GM21786 (cell line): ENCODE data around the gene KHDC3L.
"Not testable (repeated sequence)": the region's sequence is repeated elsewhere in the genome, so short reads cannot be mapped to it uniquely, and the experiment has no call there.

Experiments
- ATAC-seq: cut with Tn5 transposase; IDR thresholded peaks from one replicate; pipeline ENCODE4 v1.9.1; 2021; ENCODE audit not compliant: unreplicated experiment

KHDC3L gene

GRCh38 chr6:73369157-73369556 lies 6.7 kb downstream of the KHDC3L start:
- no peak for ATAC-seq

GRCh38 chr6:73369563-73369962 lies 7.1 kb downstream of the KHDC3L start, which contains the start of gene OOEP:
TSS of gene OOEP (minus strand) at chr6:73369897. CDS start at chr6:73369792, 105 bp downstream.
- no peak for ATAC-seq

GRCh38 chr6:73371984-73372383 lies 9.5 kb downstream of the KHDC3L start:
- ATAC-seq, result no peak

DNA sequence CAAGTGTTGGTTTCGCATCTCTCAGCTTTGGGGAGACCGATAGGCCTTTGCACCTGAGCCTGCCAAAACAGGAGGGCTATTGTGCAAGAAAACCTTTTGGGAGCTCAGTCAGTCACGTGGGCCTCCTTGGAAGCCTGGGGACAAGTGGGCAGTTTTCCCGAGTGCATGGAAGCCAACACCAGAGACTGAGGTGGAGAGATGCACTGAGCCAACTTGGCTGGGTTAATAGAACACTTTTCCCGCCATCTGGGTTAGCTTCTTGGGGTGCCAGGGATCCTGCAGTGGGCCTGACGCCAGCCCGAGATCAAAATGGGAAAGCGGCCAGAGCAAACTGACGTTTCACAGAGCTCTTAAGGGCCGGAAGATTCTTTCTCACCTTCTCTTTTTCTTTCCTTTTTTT lies 10.1 kb downstream of the KHDC3L start:
- no peak for ATAC-seq

DNA sequence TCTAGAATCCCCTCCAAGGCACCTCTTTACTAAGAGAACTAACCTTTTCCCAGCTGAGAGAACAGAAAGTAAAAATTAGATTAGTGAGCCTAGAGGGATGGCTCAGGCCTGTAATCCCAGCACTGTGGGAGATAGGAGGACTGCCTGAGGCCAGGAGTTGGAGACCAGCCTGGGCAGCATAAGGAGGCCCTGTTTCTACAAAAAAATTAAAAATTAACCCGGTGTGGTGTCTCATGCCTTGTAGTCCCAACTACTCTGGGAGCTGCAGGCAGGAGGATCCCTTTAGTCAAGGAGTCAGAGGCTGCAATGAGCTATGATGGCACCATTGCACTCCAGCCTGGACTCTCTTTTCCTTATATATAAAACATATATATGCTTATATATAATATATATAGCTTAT lies 12.8 kb downstream of the KHDC3L start:
- no peak for ATAC-seq

GRCh38 chr6:73377225-73377624 lies 14.8 kb downstream of the KHDC3L start:
- no peak for ATAC-seq

GRCh38 chr6:73381531-73381930 lies 19.1 kb downstream of the KHDC3L start:
- not testable (repeated sequence) for ATAC-seq

GRCh38 chr6:73382462-73383113 lies 20.1 kb downstream of the KHDC3L start:
- no peak for ATAC-seq

DNA sequence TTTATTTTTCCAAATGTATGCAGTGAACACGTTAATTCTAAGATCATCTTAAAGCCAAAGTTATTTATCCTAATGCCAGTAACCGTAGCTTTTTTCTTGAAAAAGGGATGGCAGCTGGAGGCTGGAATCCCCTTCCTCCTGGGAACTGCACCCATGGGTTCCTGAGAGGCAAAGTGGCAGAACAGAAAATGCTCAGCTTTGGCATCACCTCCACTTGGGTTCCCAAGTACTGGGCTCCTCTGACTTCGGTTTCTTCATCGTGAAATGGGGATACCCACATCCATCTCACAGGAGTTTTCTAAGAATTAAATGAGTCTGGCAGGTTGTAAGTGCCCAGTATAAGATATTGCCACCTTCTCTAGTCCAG lies 26.0 kb downstream of the KHDC3L start:
- ATAC-seq, result peak; percentile 10

GRCh38 chr6:73388800-73389512 lies 26.5 kb downstream of the KHDC3L start:
- peak; percentile 82 for ATAC-seq

GRCh38 chr6:73389854-73390253 lies 27.4 kb downstream of the KHDC3L start:
- ATAC-seq, result no peak

DNA sequence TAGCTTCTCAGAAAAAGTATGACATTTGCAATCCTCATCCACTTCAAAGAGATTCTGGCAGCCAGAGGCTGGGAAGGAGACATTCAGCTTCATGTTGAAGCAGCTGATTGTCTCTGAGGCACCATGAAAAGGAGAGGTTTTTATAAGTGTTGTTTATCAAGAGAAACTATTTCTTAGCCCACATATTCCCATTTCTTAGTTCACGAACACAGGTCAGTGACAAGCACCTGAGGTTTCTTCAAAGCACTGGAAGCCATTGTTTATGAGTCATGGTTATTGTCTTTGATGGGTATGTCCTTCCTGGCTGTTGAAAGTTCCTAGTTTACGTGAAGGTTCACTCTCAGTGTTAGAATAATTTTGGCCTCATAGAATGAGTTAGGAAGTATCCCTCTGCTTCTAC lies 29.2 kb downstream of the KHDC3L start:
- ATAC-seq, result no peak

DNA sequence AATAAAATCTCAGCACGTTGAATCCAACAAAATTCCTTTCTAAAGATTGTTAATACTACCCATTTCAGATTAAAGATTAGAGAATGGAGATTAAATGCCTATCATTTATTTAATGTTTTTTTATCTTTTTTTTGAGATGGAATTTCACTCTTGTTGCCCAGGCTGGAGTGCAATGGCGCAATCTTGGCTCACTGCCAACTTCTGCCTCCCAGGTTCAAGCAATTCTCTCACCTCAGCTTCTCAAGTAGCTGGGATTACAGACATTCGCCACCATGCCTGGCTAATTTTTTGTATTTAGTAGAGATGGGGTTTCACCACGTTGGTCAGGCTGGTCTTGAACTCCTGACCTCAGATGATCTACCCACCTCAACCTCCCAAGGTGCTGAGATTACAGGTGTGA lies 29.7 kb downstream of the KHDC3L start:
- not testable (repeated sequence) for ATAC-seq

GRCh38 chr6:73393278-73393677 lies 30.8 kb downstream of the KHDC3L start:
- ATAC-seq, result no peak

- no peak for ATAC-seq
Observed at GRCh38 chr6:73394577-73395354, 32.3 kb downstream of the KHDC3L start, which contains the start of gene DDX43. TSS of gene DDX43 (plus strand) at chr6:73394828. CDS start at chr6:73394906, 78 bp downstream.

- no peak for ATAC-seq
Observed at GRCh38 chr6:73395875-73396274, 33.4 kb downstream of the KHDC3L start.

DNA sequence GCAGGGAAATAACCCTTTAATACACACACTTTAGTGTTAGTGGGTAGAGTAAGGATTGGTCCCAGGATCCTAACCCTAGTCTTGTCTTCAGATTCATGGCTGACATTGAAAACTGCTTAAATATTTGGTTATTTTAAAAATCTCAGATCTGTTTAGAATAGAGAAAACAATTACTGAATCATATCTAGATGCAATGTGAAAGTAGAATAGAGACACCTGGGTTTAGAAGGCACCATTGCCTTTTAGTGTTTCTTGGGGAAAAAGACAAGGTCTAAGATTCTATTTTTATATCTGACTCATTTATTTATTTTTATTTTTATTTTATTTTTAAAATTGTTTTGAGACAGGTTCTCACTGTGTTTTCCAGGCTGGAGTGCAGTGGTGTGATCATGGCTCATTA lies 38.2 kb downstream of the KHDC3L start:
- ATAC-seq, result no peak

GRCh38 chr6:73409395-73409794 lies 46.9 kb downstream of the KHDC3L start:
- ATAC-seq, result no peak

DNA sequence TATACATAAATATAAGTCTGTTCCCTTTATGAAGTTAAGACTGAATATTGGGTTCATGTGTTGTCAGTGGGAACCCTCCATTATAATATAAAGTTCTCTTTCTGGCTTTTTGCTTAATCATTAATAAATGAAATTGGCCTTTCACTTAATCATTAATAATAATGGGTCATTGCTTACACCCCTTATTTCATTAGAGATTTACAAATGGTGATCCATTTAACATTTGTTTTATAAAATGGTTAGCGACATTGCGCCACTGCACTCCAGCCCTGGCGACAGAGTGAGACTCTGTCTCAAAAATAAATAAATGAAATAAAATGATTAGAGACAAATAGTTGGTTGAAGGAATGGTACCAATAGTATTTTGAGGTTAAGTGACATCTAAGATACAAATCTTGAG lies 50.6 kb downstream of the KHDC3L start:
- no peak for ATAC-seq
